GM12878 (cell line): Measurements from ENCODE around the gene SLC25A51. TPM values are rescaled to one million over a fixed set of nuclear protein-coding genes. Genes with fewer than 3 reads are reported as not detected.
"Not testable (repeated sequence)": the region's sequence is repeated elsewhere in the genome, so short reads cannot be mapped to it uniquely, and the experiment has no call there.

Experiments
- ATAC-seq: fragments of 200-7000 bp; cut with Tn5 transposase; 3 replicates; pipeline ENCODE4 v1.9.1; 2020; ENCODE audit warnings: mild to moderate bottlenecking, moderate library complexity
- BruUV-seq: library from RNA; stranded (reverse); fragments of 400-500 nt; replicated peaks from 2 replicates; lab custom pipeline; 2021; lab: Mats Ljungman, UMichigan
- CTCF ChIA-PET: fragments of 300-600 bp; sonication (Branson Sonifier 250); formaldehyde crosslinking; extraction: SDS; loops from one replicate; lab custom pipeline; 2021; ENCODE audit warnings: inconsistent platforms; lab: Yijun Ruan, JAX
- POLR2A ChIA-PET: fragments of 350-600 bp; formaldehyde crosslinking; extraction: SDS; loops from one replicate; lab custom pipeline; 2021; ENCODE audit warnings: inconsistent platforms; lab: Charles Lee
- RAD21 ChIA-PET: fragments of 300-600 bp; sonication (Branson Sonifier 250); formaldehyde crosslinking; loops from one replicate; lab custom pipeline; 2023; ENCODE audit warnings: antibody characterized with exemption; ENCODE audit not compliant: unreplicated experiment; lab: Charles Lee
- SMC1A ChIA-PET: fragments of 300-600 bp; sonication (Branson Sonifier 250); formaldehyde crosslinking; loops from one replicate; lab custom pipeline; 2023; ENCODE audit not compliant: unreplicated experiment, uncharacterized antibody; lab: Charles Lee
- DNase-seq: peaks from one replicate; pipeline ENCODE4 v3.0.0-alpha.2; 2011; ENCODE audit warnings: low read depth, low spot score
- FAIRE-seq: peaks from 3 replicates; lab custom pipeline; 2011; peaks lifted over from hg19 to GRCh38; lab: Jason Lieb, UNC
- H2AFZ ChIP-seq: 2 replicates; pipeline ENCODE4 v1.6.0; 2011; ENCODE audit warnings: low read depth, low read length, control low read depth; ENCODE audit not compliant: control insufficient read depth
- H3K27ac ChIP-seq: 2 replicates; pipeline ENCODE4 v1.5.1; 2011; ENCODE audit warnings: control low read depth; ENCODE audit not compliant: control insufficient read depth, insufficient read depth
- H3K27me3 ChIP-seq, 2 experiments: replicated peaks in 1 of 2; 2 replicates each; pipeline versions ENCODE4 v1.6.0 to v1.6.1; 2011; ENCODE audit warnings: low read length in 1 of 2; ENCODE audit not compliant: control insufficient read depth in 2 of 2, insufficient read depth in 2 of 2
- H3K36me3 ChIP-seq, 2 experiments: 2 replicates each; pipeline ENCODE4 v1.5.1; 2011; ENCODE audit warnings: low read length in 1 of 2; ENCODE audit not compliant: control insufficient read depth in 2 of 2, insufficient read depth in 2 of 2
- H3K4me1 ChIP-seq: 2 replicates; pipeline ENCODE4 v1.6.1; 2011; ENCODE audit warnings: mild to moderate bottlenecking, low read length, moderate library complexity, mixed read lengths; ENCODE audit not compliant: control insufficient read depth, insufficient read depth
- H3K4me2 ChIP-seq: 2 replicates; pipeline ENCODE4 v1.6.0; 2011; ENCODE audit warnings: control low read depth; ENCODE audit not compliant: control insufficient read depth, insufficient read depth
- H3K4me3 ChIP-seq: fragments of 200-600 bp; sonication (generic); 2 replicates; pipeline ENCODE4 v1.5.1; 2016
- H3K79me2 ChIP-seq: 2 replicates; pipeline ENCODE4 v1.6.0; 2011; ENCODE audit warnings: low read length; ENCODE audit not compliant: control insufficient read depth, insufficient read depth
- H3K9ac ChIP-seq: 2 replicates; pipeline ENCODE4 v1.8.0; 2011; ENCODE audit warnings: low read length, control low read depth, mixed read lengths; ENCODE audit not compliant: control insufficient read depth, insufficient read depth
- H3K9me3 ChIP-seq: replicated peaks from 3 replicates; pipeline ENCODE4 v1.5.1; 2011; ENCODE audit warnings: mild to moderate bottlenecking, low read length; ENCODE audit not compliant: control insufficient read depth, insufficient read depth
- H4K20me1 ChIP-seq: 2 replicates; pipeline ENCODE4 v1.6.0; 2011; ENCODE audit not compliant: control insufficient read depth, insufficient read depth
- ASH2L ChIP-seq: fragments of 300-600, 200-600 bp; sonication (generic); IDR thresholded peaks from 2 replicates; pipeline ENCODE4 v1.6.1; 2017; ENCODE audit warnings: low read depth, mild to moderate bottlenecking, borderline replicate concordance
- ESRRA ChIP-seq: IDR thresholded peaks from 2 replicates; pipeline ENCODE4 v1.6.1; 2012; ENCODE audit warnings: mild to moderate bottlenecking, low read length, improper control_type of control experiment
- GABPA ChIP-seq: IDR thresholded peaks from 2 replicates; pipeline ENCODE4 v1.6.1; 2014; ENCODE audit warnings: antibody characterized with exemption, low read depth, mild to moderate bottlenecking, inconsistent platforms
- HDAC6 ChIP-seq: fragments of 200-600 bp; sonication (generic); IDR thresholded peaks from one replicate; pipeline ENCODE4 v1.8.0; 2017; ENCODE audit warnings: antibody characterized with exemption; ENCODE audit not compliant: unreplicated experiment
- IKZF1 ChIP-seq: fragments of 450-650 bp; conservative IDR thresholded peaks from 2 replicates; pipeline ENCODE4 v1.6.1; 2017; ENCODE audit warnings: antibody characterized with exemption, mild to moderate bottlenecking
- MTA2 ChIP-seq: fragments of 450-650 bp; IDR thresholded peaks from 2 replicates; pipeline ENCODE4 v1.6.1; 2016; ENCODE audit warnings: low read depth, mild to moderate bottlenecking, moderate library complexity
- SREBF1 ChIP-seq: IDR thresholded peaks from 2 replicates; pipeline ENCODE4 v1.6.1; 2012; ENCODE audit warnings: mild to moderate bottlenecking, low read length
- STAT1 ChIP-seq: fragments of 450-650 bp; conservative IDR thresholded peaks from 2 replicates; pipeline ENCODE4 v1.6.1; 2014; ENCODE audit warnings: antibody characterized with exemption, mild to moderate bottlenecking
- TCF12 ChIP-seq: IDR thresholded peaks from 2 replicates; pipeline ENCODE4 v1.6.1; 2011; ENCODE audit warnings: low read depth, mild to moderate bottlenecking, low read length
- ZNF622 ChIP-seq: fragments of 450-650 bp; IDR thresholded peaks from 2 replicates; pipeline ENCODE4 v1.6.1; 2017; ENCODE audit warnings: mild to moderate bottlenecking, inconsistent platforms
- WGBS: methylation state at CpG from one replicate; pipeline ENCODE4 v1.1.6; 2016; ENCODE audit warnings: low lambda C conversion rate; ENCODE audit not compliant: insufficient replicate concordance, insufficient coverage; ENCODE audit errors: missing lambda C conversion rate; 5-methylcytosine and 5-hydroxymethylcytosine counted together
- in situ Hi-C: fragments of 300-500 bp; cut with MboI; formaldehyde crosslinking; loops from 9 replicates; pipeline ENCODE4 v1.14.3; 2018; ENCODE audit warnings: mixed read lengths
- intact Hi-C: fragments of 100-400 bp; cut with micrococcal nuclease; formaldehyde crosslinking; loops from one replicate; pipeline ENCODE4 v1.14.2; 2022; ENCODE audit not compliant: unreplicated experiment
- polyA plus RNA-seq, 11 experiments: library from polyadenylated mRNA; depleted of rRNA in 4 of 11; unstranded in 6 of 11; stranded (reverse) in 5 of 11; fragments of >200 nt; fragmentation: Nextera tagmentation in 4 of 11; fragmentation: Illumina TruSeq in 1 of 11; extraction: Ambion mirVana in 4 of 11; extraction: Trizol in 1 of 11; gene quantifications; 1 replicate in 1 of 11; 2 replicates in 10 of 11; pipeline versions ENCODE4 v1.2.1 to v1.2.3, GENCODE V29; 2011 to 2016; ENCODE audit warnings: inconsistent platforms in 2 of 11, missing spikeins in 2 of 11, low read depth in 1 of 11
- total RNA-seq, 4 experiments: library from RNA; depleted of rRNA in 3 of 4; stranded (reverse); fragments of >200 nt in 3 of 4; fragmentation: Illumina TruSeq in 1 of 4; extraction: Trizol in 1 of 4; gene quantifications; 2 replicates each; pipeline versions ENCODE4 v1.2.1 to v1.2.3, GENCODE V29; 2013 to 2021
- TF ChIP-seq, protein P1 (sequence below): IDR thresholded peaks from 2 replicates; pipeline ENCODE4 v1.6.1; 2011; ENCODE audit warnings: low read depth, low read length, improper control_type of control experiment, borderline replicate concordance
- TF ChIP-seq, protein P2 (sequence below): fragments of 450-650 bp; IDR thresholded peaks from 2 replicates; pipeline ENCODE4 v1.6.1; 2017; ENCODE audit warnings: mild to moderate bottlenecking, low read depth, inconsistent platforms; ENCODE audit not compliant: poor library complexity, severe bottlenecking

Gene SLC25A51
- total and polyA plus RNA-seq, 10 of the 15 experiments (the other 5 are each of a cell fraction or from before 2014, with no cell fraction given) = 3.8 to 29.3 (median 13.2) TPM

DNA sequence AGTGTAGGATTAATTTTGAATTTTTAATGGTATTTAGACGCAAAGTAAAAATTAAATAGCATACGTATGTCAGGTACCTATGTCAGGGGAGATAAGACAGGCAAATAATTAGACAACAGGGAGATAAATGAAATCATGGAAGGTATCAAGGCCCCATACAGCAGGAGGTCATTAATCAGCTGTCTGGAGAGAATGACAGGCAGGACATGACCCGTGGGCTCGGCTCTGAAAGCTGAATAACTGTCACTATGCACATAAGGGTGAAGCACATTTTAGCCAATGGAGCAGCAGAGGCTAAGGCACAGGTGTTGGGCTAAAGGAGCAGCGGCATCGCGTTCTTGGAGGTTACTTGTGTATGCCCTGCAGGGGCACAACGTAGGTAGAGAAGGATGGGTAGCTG, 11.9 kb downstream of the SLC25A51 start:
- Histone ChIP-seq H3K4me1 (no peaks in the 10 kb centered on the region), H3K9me3 (no peaks in the 10 kb centered on the region), H3K79me2 (no peaks in the 10 kb centered on the region), H3K27me3 (no peaks in the 10 kb centered on the region), H3K4me3 (no peak overlapping the region), H3K36me3 (peaks cover 0 to 9% of the 10 kb centered on the region in 2 experiments; a peak in 2 of 4 replicates), H3K27ac (no peak overlapping the region), H3K4me2 (no peak overlapping the region), H4K20me1 (no peaks in the 10 kb centered on the region), H2AFZ (no peak overlapping the region), H3K9ac (no peak overlapping the region)
- in situ Hi-C loops (no loop called here), intact Hi-C loops (no loop called here)
- ChIA-PET SMC1A (interaction anchor here (1.9 kb wide), 1 partner anchor 11 kb away, joined by 5 read pairs; no protein-coding TSS in a partner anchor), CTCF (interaction anchor here (1.3 kb wide), 1 partner anchor 58 kb away, joined by 3 read pairs; no protein-coding TSS in a partner anchor), POLR2A (no interaction called here), RAD21 (no interaction called here)
- FAIRE-seq (no peak), DNase-seq (no peak), ATAC-seq (no peak)
- no TSS peak for BruUV-seq
- TF ChIP-seq IKZF1 (no peak), MTA2 (no peak), GABPA (no peak), ZNF622 (no peak), ESRRA (no peak), ASH2L (no peak), SREBF1 (no peak), HDAC6 (no peak), TCF12 (no peak), STAT1 (no peak)
- TF ChIP-seq, protein P1, sequence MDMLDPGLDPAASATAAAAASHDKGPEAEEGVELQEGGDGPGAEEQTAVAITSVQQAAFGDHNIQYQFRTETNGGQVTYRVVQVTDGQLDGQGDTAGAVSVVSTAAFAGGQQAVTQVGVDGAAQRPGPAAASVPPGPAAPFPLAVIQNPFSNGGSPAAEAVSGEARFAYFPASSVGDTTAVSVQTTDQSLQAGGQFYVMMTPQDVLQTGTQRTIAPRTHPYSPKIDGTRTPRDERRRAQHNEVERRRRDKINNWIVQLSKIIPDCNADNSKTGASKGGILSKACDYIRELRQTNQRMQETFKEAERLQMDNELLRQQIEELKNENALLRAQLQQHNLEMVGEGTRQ = no peak
- TF ChIP-seq, protein P2, sequence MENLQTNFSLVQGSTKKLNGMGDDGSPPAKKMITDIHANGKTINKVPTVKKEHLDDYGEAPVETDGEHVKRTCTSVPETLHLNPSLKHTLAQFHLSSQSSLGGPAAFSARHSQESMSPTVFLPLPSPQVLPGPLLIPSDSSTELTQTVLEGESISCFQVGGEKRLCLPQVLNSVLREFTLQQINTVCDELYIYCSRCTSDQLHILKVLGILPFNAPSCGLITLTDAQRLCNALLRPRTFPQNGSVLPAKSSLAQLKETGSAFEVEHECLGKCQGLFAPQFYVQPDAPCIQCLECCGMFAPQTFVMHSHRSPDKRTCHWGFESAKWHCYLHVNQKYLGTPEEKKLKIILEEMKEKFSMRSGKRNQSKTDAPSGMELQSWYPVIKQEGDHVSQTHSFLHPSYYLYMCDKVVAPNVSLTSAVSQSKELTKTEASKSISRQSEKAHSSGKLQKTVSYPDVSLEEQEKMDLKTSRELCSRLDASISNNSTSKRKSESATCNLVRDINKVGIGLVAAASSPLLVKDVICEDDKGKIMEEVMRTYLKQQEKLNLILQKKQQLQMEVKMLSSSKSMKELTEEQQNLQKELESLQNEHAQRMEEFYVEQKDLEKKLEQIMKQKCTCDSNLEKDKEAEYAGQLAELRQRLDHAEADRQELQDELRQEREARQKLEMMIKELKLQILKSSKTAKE = no peak
- WGBS = 88% methylated on average over 8 of the region's 8 CpGs

DNA sequence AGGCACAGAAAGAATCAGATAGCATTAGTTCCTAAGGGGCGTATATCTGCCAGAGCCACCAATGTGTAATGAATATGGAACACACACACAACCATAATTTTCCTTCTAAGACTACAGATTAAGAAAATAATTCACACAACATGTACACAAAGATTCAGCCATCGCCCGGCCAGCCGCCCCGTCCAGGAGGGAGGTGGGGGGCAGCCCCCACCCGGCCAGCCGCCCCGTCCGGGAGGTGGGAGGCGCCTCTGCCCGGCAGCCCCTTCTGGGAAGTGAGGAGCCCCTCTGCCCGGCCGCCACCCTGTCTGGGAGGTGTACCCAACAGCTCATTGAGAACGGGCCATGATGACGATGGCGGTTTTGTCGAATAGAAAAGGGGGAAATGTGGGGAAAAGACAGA, 12.9 kb downstream of the SLC25A51 start:
- H3K79me2 ChIP-seq, SMC1A ChIA-PET, H3K4me3 ChIP-seq, DNase-seq, ATAC-seq, H3K9ac ChIP-seq, H3K4me2 ChIP-seq, FAIRE-seq, H3K36me3 ChIP-seq, H3K27me3 ChIP-seq, BruUV-seq, H3K4me1 ChIP-seq, H4K20me1 ChIP-seq, H2AFZ ChIP-seq, CTCF ChIA-PET, H3K27ac ChIP-seq, POLR2A ChIA-PET, intact Hi-C loops, H3K9me3 ChIP-seq, in situ Hi-C loops, RAD21 ChIA-PET: not testable (repeated sequence)
- 97% methylated on average over 14 of the region's 17 CpGs for WGBS
